CD4-positive, alpha-beta T cell treated with Interleukin-10 for 1 hour (primary cell): ENCODE data around the gene SSNA1.

Experiments
- DNase-seq: peaks from one replicate; pipeline ENCODE4 v3.0.0-alpha.2; 2020

SSNA1 gene

DNA sequence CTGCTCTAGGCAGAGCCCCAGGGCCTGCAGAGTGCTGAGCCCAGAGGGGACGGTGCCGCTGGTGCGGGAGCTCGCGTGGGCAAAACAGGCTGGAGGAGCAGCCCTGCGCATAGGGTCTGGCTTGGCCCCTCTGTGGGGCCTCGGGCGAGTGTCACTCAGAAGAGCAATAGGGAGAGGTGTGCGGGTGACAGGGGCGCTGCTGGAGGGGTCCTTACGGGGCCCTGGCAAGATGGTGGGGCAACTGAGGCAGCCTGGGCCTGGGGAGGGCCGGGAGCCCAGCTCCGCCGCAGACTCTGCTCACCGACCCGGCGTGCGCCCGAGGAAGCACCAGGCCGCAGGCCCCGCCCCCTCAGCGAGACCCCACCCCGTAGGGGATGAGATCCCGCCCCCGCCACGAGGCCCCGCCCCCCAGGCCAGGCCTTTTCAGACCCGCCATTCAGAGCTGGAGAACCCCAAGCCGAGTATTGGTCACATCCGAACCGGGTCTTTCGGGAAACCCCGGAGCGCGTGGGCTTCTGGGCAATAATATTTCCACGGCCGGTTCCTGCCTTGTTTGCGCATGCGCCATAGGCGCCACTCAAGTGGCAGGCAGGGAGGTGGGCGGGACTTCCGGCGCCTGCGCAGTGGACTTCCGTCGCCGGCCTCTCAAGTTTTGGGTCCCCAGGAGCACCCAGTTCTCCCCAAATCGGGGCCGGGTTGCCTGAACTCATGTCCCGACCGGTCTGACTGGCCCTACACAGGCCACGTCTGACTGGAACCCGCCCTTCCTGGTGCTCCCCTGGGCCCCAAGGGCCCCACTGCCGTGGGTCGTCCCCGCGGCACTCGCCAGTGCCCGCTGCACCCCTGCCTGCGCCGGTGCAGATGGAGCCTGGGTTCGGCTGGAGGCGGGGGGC, 34.8 kb downstream of the SSNA1 start:
- DNase-seq, result peak; percentile 99

DNA sequence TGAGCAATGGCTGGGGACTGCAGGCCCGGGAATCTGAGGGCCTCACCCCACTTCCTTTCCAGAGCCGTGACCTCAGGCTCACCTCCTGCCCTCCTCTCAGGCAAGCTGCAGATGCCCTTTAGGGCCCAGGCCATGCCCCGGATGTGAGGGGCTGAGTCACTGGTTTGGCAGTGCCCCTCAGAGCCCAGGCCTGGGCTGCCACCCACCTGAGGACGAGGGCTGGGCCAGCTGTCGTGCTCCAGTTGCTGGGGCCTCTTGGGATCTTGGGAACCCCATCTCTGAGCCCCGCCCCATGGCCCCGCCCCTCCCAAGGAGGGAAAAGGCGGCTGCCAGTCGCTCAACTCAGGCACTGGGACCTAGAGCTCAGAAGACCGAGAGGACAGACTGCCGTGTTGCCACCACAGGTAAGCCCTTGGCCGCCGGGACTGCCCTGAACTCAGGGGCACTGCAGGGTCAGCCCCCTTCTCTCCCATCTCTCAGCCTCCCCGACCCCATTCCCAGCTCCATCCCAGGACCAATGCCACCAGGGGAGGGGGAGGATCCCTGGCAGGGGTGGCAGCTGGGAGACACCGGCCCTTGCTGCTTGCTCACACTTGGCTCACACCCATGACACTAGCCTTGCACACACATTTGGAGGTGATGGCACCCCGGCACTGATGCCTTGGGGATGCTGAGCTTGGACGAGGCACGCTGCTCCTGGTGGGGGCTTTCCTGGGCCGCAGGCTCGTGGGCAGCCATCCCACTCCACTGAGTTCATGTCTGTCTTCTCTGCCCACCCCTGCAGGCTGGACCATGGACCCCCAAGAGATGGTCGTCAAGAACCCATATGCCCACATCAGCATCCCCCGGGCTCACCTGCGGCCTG, 36.6 kb downstream of the SSNA1 start, which contains the start of gene CYSRT1:
Gene CYSRT1, plus strand, starts transcription at position 345 of the 865 bp plus-strand sequence. Its CDS starts 448 bp downstream, at position 793.
- DNase-seq, result no peak

DNA sequence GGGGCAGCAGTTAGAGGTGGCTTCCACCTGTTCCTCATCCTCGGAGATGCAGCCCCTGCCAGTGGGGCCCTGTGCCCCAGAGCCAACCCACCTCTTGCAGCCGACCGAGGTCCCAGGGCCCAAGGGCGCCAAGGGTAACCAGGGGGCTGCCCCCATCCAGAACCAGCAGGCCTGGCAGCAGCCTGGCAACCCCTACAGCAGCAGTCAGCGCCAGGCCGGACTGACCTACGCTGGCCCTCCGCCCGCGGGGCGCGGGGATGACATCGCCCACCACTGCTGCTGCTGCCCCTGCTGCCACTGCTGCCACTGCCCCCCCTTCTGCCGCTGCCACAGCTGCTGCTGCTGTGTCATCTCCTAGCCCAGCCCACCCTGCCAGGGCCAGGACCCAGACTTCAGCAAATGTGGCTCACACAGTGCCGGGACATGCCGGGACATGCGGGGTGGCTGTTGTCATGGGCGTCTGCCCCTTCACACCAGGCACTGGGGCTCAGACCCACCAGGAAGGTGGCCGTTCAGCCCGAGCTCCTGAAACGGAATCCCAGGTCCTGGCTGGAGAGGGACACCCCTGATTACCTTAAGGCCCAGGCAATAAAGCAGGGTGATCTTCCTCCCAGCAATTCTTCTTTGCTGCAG, 37.3 kb downstream of the SSNA1 start:
- DNase-seq, result no peak

DNA sequence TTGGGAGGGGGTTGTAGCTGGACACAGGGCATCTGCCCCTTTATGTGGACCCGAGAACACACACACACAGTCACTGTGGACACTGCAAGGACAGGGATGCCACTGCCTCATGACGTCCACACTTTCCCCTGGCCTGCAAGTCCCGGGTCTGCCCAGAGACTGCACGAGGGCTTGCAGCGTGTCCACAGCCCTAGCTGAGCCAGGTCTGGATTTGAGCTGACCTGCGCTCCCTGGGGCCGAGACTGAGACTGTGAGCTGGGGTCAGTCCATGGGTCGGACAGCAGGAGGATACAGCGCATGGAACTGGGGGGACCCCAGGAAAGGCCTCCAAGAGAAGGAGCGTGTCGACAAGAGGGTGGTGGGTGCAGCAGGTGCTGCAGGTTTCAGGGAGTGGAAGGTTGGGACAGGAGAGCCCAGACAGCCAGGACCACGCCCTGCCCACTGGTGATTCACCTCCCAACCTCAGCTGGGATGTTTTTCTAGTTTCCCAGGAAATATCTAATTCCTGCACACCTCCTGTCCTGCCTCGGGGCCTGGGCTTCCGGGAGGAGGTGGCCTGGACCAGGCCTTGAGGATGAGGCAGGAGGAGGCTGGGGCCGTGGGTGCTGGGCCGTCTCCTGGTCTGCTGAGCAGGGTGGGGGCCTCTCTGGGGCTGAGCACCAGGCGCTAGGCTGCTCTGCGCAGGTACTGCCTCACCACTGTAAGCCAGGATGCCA, 38.0 kb downstream of the SSNA1 start:
- DNase-seq, result no peak

DNA sequence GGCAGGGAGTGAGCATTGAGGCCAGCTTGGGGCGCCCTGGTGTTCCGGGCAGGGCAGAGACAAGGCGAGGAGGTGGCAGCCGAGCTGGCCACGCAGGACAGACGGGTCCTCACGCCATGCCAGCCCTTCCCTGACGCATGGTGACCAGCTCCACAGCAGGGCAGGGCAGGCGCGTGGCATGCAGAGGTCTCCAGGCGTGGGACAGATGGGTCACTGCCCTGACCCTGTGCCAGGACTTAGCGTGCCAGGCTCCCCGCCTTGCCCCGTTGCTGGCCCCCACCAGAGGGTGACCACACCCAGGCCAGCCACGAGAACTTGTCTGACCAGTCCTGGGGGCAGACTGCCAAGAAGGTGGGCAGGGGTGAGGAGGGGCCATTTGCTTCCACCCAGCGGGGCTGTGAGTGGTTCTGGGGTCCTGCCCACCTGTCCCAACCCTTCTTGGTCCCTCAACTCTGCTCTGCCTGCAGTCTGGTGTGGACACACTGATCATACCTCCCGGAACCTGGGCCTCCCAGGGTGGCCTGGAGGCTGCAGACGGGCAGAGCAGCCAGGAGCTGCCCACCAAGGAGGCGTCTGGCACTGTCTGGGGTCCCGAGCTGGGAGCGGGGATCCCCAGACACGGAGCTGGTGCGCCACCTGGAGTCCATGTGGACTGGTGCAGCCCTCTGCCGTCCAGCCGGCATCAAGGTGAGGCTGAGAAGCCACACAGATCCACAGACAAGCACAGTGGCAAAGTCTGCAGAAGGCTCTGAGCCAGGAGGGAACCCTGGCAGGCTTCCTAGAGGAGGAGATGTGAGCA, 38.8 kb downstream of the SSNA1 start, which contains the start of gene RNF224:
Gene RNF224, plus strand, starts transcription at position 449 of the 799 bp plus-strand sequence. CDS start 834 bp downstream, outside the sequence.
- DNase-seq, result peak; percentile 87

DNA sequence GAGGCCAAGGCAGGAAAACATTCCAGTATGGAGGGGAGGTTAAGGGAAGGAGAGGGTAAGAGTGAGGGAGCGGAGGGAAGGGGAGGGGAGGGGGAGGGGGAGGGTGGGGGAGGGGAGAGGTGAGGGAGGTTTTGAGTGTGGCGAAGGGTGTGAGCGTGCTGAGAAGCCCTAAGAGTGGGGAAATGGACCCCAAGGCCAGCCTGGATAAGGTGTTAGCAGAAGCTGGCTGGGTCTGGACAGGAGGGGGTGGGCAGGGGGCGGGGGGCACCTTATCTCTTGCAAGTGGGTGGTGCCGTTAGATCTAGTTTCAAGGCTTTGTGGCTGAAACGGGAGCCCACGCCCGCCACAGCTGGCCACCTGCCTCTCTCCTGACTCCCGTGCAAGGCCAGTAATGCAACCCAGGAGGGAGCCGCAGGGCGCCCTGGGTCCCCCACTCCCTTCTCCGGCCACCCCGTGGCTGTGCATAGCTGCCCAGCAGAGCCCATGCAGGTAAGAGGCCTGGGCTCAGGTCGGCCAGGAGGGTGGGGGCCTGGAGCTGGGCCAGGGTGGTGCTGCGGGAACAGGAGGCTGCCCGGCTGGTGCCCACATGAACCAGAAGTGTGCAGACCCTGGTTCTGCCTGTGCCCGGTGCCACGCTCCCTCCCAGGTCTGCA, 39.5 kb downstream of the SSNA1 start:
- DNase-seq, result no peak

DNA sequence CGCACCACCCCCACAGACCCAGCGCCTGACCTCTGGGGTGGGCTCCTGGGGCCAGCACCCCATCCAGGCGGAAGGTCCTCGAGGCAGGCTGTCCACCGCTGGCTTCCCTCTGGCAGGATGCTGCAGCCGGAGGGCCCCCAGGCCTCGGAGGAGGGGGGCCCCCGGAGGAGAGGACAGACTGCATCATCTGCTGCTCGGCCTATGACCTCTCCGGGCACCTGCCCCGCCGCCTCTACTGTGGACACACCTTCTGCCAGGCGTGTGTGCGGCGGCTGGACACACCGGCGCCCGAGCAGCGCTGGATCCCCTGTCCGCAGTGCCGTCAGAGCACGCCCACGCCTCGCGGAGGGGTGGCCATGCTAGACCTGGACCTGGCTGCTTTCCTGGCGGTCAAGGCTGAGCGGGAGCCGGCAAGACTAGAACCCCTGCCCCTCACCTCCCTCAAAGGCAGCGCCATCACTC, 40.1 kb downstream of the SSNA1 start:
- no peak for DNase-seq

DNA sequence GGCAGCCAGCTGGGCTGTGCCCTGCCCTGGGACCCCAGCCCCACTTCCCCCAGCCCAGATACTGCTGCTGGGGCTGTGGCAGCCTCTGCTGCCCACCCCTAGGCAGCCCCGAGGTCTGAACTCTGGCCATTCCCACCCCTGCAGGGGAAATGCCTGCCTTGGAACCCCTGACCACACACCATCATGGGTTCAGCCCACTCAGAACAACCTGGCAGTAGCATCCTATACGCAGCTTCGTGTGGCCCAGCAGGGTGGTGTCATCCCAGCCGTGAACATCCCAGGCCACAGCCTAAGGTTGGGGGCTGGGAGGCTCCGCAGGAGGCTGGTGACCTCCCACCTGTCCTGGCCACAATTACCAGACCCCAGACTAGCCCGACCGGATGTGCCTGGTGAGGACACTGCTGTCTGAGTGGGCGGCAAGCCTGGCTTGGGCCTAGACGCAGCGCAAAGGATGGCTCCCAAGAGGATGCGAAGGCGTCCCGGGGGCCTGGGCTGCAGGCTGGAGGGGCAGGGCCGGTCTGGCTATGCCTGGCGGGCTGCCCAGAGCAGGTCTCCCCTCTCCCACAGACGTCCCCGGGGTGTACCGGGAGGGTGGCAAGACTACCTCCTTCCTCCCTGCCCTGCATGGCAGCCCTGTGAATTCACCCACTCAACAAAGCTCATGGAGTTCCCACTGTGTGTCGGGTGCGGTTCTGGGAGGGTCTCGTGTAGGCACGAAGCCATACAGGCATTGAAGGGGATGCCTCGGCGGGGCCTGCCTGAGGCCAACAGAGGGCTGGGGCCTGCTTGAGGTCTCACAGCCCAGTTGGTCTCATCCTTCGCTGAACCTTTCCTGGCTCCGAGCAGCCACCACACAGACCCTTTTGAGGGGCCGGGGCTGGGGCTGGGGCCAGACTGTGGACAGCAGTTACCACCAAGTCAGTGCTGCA, 40.8 kb downstream of the SSNA1 start:
- DNase-seq, result no peak

DNA sequence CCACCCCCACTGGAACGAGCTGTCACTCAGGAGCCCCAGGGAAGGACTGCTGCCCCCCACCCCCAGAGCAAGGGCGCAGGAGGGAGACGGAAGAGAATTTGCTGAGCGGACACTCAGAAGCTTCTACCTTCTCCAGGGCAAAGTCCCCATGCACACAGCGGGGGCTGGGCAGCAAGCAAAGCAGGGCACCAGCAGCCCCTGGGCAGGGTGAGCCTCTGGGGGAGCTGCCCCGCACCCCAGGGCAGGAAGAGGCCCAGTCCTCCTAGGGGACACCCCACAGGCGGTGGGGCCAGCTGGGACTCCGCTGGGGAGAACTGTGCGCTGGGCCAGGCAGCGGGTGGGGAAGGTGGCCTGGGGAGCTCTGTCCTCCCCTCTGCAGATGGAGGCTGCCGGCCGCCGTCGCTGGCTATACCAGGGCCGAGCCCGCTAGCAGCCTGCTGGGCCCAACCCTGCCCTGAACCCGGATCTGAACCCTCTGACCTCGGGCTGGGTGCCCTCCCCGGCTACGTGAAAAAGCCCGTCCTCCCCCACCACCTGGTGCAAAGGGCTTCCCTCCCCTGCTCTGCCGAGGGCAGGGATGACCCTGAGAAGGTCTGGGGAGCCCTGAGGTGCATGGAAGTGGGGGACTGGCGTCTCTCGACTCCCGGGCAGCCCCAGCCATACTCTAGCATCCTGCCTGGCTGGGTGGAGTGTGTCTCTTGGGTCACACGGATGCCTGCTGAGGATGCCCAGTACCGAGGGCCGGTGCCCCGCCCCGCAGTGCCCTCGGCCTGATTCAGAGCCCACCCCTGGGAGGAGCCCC, 41.6 kb downstream of the SSNA1 start:
- no peak for DNase-seq

DNA sequence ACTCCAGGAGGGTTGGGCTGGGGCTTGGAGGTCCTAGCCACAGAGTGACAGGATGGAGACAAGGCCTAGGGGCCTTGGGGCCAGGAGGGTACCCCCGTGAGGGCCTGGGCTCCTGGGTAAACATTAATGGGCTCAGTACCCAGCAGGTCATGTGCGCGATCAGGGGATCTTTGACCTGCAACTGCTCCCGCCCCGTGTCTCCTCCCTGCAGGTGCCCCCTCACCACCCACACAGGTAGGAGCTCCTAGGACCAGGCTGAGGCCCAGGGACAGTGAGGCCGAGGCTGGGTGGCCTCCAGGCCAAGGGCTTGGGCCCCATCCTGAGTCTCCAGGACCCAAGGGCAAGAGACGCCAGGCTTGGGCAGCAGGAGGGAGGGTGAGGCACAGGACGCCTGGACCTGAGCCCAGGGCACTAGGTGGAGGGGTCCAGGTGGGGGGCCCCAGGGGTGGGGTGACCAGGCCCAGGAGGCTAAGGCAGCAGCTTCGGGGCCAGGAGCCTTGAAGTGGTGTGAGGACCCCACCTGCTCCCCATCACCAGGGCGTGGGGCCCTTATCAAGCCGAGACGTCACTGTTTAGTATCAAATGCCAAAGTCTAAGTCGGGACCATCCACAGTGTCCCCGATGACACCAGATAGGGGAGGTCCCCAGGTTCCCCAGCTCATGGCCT, 42.4 kb downstream of the SSNA1 start, which contains the start of gene SLC34A3:
Gene SLC34A3, plus strand, starts transcription at position 197 of the 667 bp plus-strand sequence. CDS start 802 bp downstream, outside the sequence.
- no peak for DNase-seq

DNA sequence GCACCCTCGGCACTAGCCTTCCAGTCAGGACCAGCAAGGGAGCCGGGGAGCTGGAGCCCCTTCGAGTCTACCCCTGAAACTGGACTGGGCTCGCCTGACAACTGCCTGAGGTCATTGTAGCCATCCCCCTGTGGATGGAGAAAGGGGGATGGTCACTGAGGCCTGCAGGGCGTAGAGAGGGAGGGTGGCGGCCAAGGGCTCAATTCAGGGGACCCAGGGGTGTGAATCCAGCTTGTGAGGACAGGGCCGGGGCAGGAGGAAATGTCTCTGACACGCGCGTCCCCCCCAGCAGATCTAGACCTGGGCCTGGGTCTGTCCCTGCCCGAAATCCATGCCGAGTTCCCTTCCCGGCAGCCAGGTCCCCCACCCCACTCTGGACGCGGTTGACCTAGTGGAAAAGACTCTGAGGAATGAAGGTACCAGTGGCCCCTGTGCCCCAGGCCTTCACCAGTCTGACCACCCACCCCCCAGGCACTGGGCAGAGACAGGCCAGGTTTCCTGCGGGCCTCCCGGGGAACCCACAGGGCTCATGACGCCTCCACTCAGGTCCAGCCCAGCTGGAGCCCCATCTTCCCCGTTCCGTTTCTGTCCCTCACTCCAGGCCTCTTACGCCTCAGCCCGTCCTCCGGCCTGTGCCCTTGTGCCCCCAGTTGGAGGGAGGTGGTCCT, 43.0 kb downstream of the SSNA1 start:
- no peak for DNase-seq

DNA sequence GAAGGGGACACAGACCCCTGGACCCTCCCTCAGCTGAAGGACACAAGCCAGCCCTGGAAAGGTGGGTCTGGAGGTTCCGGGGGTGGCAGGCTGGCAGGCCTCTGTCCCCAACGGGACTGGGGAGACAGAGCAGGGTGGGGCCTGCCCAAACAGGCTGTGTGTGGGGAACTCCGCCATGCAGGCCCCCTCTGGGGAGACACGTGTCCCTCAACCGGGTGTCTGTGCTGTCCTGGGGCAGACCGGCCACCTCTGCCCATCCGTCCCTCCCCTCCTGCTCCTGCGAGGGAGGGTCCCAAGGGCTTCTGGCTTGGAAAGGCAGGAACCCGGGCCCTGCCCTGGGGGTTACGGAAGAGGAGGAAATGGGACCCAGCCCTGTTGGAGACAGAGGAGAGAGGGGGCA, 43.6 kb downstream of the SSNA1 start:
- DNase-seq, result no peak

DNA sequence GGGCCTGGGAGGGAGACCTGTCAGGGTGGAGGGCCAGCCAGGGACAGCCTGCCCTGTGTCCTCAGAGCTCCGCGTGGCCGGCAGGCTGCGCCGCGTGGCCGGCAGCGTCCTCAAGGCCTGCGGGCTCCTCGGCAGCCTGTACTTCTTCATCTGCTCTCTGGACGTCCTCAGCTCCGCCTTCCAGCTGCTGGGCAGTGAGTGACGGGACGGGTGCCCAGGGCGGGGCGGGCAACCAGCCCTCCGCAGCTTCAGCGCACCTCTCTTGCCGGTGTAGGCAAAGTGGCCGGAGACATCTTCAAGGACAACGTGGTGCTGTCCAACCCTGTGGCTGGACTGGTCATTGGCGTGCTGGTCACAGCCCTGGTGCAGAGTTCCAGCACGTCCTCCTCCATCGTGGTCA, 44.0 kb downstream of the SSNA1 start:
- no peak for DNase-seq

DNA sequence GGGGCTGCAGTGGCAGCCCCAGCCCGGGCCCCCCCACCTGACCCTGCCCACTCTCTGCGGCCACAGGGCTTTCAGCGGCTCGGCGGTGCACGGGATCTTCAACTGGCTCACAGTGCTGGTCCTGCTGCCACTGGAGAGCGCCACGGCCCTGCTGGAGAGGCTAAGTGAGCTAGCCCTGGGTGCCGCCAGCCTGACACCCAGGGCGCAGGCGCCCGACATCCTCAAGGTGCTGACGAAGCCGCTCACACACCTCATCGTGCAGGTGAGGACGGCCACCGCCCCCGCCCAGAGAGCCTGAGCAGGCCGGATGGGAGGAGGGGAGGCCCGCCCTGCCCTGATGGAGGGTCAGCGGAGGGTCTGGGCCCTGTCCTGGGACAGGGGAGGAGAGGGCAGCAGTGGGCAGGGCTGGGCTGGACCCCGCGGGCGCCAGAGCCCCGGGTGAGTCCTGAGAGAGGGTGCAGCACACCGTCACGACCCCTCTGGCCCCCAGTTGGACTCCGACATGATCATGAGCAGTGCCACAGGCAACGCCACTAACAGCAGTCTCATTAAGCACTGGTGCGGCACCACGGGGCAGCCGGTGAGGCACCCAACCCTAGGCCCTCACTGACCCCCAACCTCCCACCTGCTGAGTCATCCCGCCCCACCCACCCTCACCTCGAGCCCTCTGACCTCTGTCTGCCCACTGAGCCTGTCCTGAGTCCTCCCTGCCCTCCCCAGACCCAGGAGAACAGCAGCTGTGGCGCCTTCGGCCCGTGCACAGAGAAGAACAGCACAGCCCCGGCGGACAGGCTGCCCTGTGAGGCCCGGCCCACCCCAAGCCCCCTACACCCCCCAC, 44.9 kb downstream of the SSNA1 start:
- no peak for DNase-seq

DNA sequence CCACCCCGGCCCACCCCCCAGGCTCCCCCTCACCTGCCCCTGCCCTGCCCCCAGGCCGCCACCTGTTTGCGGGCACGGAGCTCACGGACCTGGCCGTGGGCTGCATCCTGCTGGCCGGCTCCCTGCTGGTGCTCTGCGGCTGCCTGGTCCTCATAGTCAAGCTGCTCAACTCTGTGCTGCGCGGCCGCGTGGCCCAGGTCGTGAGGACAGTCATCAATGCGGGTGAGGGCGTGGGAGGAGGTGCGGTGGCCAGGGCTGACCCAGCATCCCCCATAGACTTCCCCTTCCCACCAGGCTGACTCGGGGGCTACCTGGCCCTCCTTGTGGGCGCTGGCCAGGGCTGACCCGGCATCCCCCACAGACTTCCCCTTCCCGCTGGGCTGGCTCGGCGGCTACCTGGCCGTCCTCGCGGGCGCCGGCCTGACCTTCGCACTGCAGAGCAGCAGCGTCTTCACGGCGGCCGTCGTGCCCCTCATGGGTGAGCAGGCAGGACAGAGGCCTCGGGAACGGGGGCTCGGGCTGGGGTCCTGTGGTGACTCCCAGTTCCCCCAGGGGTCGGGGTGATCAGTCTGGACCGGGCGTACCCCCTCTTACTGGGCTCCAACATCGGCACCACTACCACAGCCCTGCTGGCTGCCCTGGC, 45.7 kb downstream of the SSNA1 start:
- no peak for DNase-seq
